Neural cell (in vitro differentiated cells): Measurements from ENCODE around the gene FAM124B. TPM values are rescaled to one million over a fixed set of nuclear protein-coding genes. Genes with fewer than 3 reads are reported as not detected.

Experiments used
- H2AFZ ChIP-seq: fragments of 200-600, 300-800 bp; sonication (generic), shearing (Covaris generic); 2 replicates; pipeline ENCODE4 v1.6.0; 2014; ENCODE audit warnings: low read depth, mild to moderate bottlenecking, antibody characterized with exemption, low read length, moderate library complexity
- H3F3A ChIP-seq: fragments of 200-600 bp; shearing (Covaris generic); 2 replicates; pipeline ENCODE4 v1.6.1; 2016; ENCODE audit warnings: mild to moderate bottlenecking, moderate library complexity, mixed read lengths, antibody characterized with exemption, low read length; ENCODE audit not compliant: insufficient read depth, poor library complexity, severe bottlenecking
- H3K27ac ChIP-seq: fragments of 200-600, 300-800 bp; sonication (generic), shearing (Covaris generic); 2 replicates; pipeline ENCODE4 v1.5.1; 2014; ENCODE audit warnings: mild to moderate bottlenecking, low read length, moderate library complexity
- H3K27me3 ChIP-seq: fragments of 300-800, 200-600 bp; sonication (generic), shearing (Covaris generic); 2 replicates; pipeline ENCODE4 v1.6.0; 2014; ENCODE audit warnings: mild to moderate bottlenecking, low read depth, low read length, moderate library complexity; ENCODE audit not compliant: insufficient read depth
- H3K36me3 ChIP-seq: fragments of 300-800, 200-600 bp; sonication (generic), shearing (Covaris generic); 2 replicates; pipeline ENCODE4 v1.5.1; 2014; ENCODE audit warnings: mild to moderate bottlenecking, antibody characterized with exemption, low read length, moderate library complexity; ENCODE audit not compliant: insufficient read depth
- H3K4me2 ChIP-seq: fragments of 300-800, 200-600 bp; sonication (generic), shearing (Covaris generic); 2 replicates; pipeline ENCODE4 v1.6.0; 2014; ENCODE audit warnings: mild to moderate bottlenecking, low read length
- H3K4me3 ChIP-seq: fragments of 300-800, 200-600 bp; sonication (generic), shearing (Covaris generic); 2 replicates; pipeline ENCODE4 v1.5.1; 2014; ENCODE audit warnings: mild to moderate bottlenecking, low read length, moderate library complexity
- H3K79me2 ChIP-seq: fragments of 200-600 bp; shearing (Covaris generic); replicated peaks from 2 replicates; pipeline ENCODE4 v1.6.0; 2014; ENCODE audit warnings: mild to moderate bottlenecking, low read length, moderate library complexity; ENCODE audit not compliant: insufficient read depth
- H3K9ac ChIP-seq: fragments of 300-800, 200-600 bp; sonication (generic), shearing (Covaris generic); 2 replicates; pipeline ENCODE4 v1.6.1; 2016; ENCODE audit warnings: mild to moderate bottlenecking, low read length, mixed read lengths
- H3K9me2 ChIP-seq: fragments of 200-600 bp; shearing (Covaris generic); 2 replicates; pipeline ENCODE4 v1.6.1; 2016; ENCODE audit warnings: mild to moderate bottlenecking, low read length, mixed read lengths; ENCODE audit not compliant: insufficient read depth
- H3K9me3 ChIP-seq: fragments of 200-600, 300-800 bp; sonication (generic), shearing (Covaris generic); 2 replicates; pipeline ENCODE4 v1.6.1; 2016; ENCODE audit warnings: mild to moderate bottlenecking, mixed run types, low read length, moderate library complexity, mixed read lengths
- H4K20me1 ChIP-seq: fragments of 200-600 bp; shearing (Covaris generic); 2 replicates; pipeline ENCODE4 v1.6.1; 2016; ENCODE audit warnings: mild to moderate bottlenecking, mixed run types; ENCODE audit not compliant: insufficient read depth
- CTCF ChIP-seq: fragments of 450-650 bp; IDR thresholded peaks from 2 replicates; pipeline ENCODE4 v1.5.1; 2014; ENCODE audit warnings: antibody characterized with exemption, mild to moderate bottlenecking, moderate library complexity; ENCODE audit not compliant: poor library complexity, severe bottlenecking
- EP300 ChIP-seq: fragments of 450-650 bp; conservative IDR thresholded peaks from 2 replicates; pipeline ENCODE4 v1.6.1; 2014; ENCODE audit warnings: antibody characterized with exemption, mild to moderate bottlenecking, moderate library complexity; ENCODE audit not compliant: poor library complexity, severe bottlenecking
- EZH2 ChIP-seq: fragments of 200-600, 300-800 bp; shearing (Covaris generic), sonication (generic); IDR thresholded peaks from 2 replicates; pipeline ENCODE4 v1.6.1; 2014; ENCODE audit warnings: antibody characterized with exemption, low read length, borderline replicate concordance, mild to moderate bottlenecking; ENCODE audit not compliant: insufficient read depth, poor library complexity, severe bottlenecking
- MXI1 ChIP-seq: fragments of 450-650 bp; conservative IDR thresholded peaks from 2 replicates; pipeline ENCODE4 v1.6.1; 2014; ENCODE audit warnings: antibody characterized with exemption, mild to moderate bottlenecking; ENCODE audit not compliant: poor library complexity, severe bottlenecking
- POLR2AphosphoS5 ChIP-seq: IDR thresholded peaks from 2 replicates; pipeline ENCODE4 v1.6.1; 2012
- RAD21 ChIP-seq: fragments of 450-650 bp; conservative IDR thresholded peaks from 2 replicates; pipeline ENCODE4 v1.6.1; 2014; ENCODE audit warnings: antibody characterized with exemption, mild to moderate bottlenecking, moderate library complexity
- REST ChIP-seq: IDR thresholded peaks from 2 replicates; pipeline ENCODE4 v1.6.1; 2012; ENCODE audit warnings: borderline replicate concordance
- SMC3 ChIP-seq: fragments of 450-650 bp; conservative IDR thresholded peaks from 2 replicates; pipeline ENCODE4 v1.6.1; 2014; ENCODE audit warnings: antibody characterized with exemption, mild to moderate bottlenecking, moderate library complexity; ENCODE audit not compliant: poor library complexity
- TAF1 ChIP-seq: IDR thresholded peaks from 2 replicates; pipeline ENCODE4 v1.6.1; 2012; ENCODE audit warnings: low read depth
- polyA plus RNA-seq: library from polyadenylated mRNA; depleted of rRNA; stranded (reverse); fragments of >200 nt; gene quantifications from 2 replicates; pipeline ENCODE4 v1.2.3, GENCODE V29; 2014

Gene FAM124B
- polyA plus RNA-seq, 1 donor from 2014 or later: not detected

GRCh38 chr2:224335991-224336390 lies 65.9 kb downstream of the FAM124B start:
- Histone ChIP-seq H4K20me1 (no peaks in the 10 kb centered on the region), H3K9ac (no peak overlapping the region), H3K9me3 (no peaks in the 10 kb centered on the region), H3K36me3 (no peaks in the 10 kb centered on the region), H3F3A (no peaks in the 10 kb centered on the region), H3K27me3 (no peaks in the 10 kb centered on the region), H3K9me2 (no peaks in the 10 kb centered on the region), H3K4me3 (no peak overlapping the region), H3K79me2 (no peaks in the 10 kb centered on the region), H3K27ac (no peak overlapping the region), H2AFZ (no peak overlapping the region), H3K4me2 (no peak overlapping the region)
- TF ChIP-seq RAD21 (no peak), EP300 (no peak), CTCF (no peak), SMC3 (no peak), MXI1 (no peak), EZH2 (no peak), POLR2AphosphoS5 (no peak), TAF1 (no peak), REST (no peak)

GRCh38 chr2:224334726-224335125 lies 67.2 kb downstream of the FAM124B start:
- no peak overlapping the region for H2AFZ ChIP-seq
- H3F3A ChIP-seq: no peaks in the 10 kb centered on the region
- no peaks in the 10 kb centered on the region for H3K79me2 ChIP-seq
- no peak overlapping the region for H3K9ac ChIP-seq
- no peak overlapping the region for H3K4me3 ChIP-seq
- no peaks in the 10 kb centered on the region for H4K20me1 ChIP-seq
- no peak overlapping the region for H3K27ac ChIP-seq
- H3K9me3 ChIP-seq: no peaks in the 10 kb centered on the region
- H3K27me3 ChIP-seq: no peaks in the 10 kb centered on the region
- no peak for TF ChIP-seq EZH2
- TF ChIP-seq CTCF: no peak
- no peak for TF ChIP-seq EP300
- no peak for TF ChIP-seq POLR2AphosphoS5
- no peak for TF ChIP-seq TAF1
- TF ChIP-seq SMC3: no peak
- no peak for TF ChIP-seq RAD21
- TF ChIP-seq REST: no peak
- no peak for TF ChIP-seq MXI1
- H3K4me2 ChIP-seq: no peak overlapping the region
- H3K9me2 ChIP-seq: no peaks in the 10 kb centered on the region
- H3K36me3 ChIP-seq: no peaks in the 10 kb centered on the region
